HG02759 (cell line): ENCODE measurements around the gene SRSF7.
"Not testable (repeated sequence)": the region's sequence is repeated elsewhere in the genome, so short reads cannot be mapped to it uniquely, and the experiment has no call there.

Experiments used
- ATAC-seq: cut with Tn5 transposase; IDR thresholded peaks from one replicate; pipeline ENCODE4 v1.9.1; 2021; ENCODE audit warnings: mild to moderate bottlenecking, moderate library complexity; ENCODE audit not compliant: unreplicated experiment

SRSF7 gene

DNA sequence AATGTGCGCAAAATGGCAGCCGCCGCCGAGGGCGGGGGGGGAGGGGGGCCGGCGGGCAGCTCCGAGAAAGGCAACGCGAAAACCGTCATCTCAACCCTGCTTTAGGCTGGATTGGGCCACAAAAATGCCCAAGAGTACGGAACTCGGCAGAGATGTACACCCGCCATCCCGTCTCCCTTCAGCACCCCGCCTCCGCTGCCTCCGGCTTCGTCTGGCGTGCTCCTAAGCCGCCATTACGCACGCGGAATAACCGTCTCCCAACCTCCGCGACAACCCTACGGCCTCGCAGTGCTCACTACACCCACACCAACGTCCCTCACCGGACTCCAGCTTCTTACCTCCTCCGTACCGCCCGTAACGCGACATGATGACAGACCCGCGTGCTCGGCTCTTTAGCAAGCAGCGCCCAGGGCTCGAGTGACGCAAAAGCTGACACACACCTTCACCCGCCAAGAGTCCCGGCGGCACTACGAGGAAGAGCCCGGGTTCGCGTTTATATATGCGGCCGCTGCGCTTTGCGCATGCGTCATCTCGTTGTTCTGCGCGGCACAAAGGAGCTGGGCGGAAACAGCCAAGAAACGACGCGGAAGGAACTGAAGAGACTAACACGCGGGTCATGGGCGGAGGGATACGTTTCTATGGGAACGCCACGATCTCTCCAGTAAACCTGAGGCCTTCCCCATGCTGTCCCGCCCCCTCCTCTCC is at the start of gene SRSF7:
SRSF7 (minus strand) TSS at position 471 of the 705 bp plus-strand sequence; CDS start at position 366, 105 bp downstream.
- ATAC-seq = peak; percentile 79

DNA sequence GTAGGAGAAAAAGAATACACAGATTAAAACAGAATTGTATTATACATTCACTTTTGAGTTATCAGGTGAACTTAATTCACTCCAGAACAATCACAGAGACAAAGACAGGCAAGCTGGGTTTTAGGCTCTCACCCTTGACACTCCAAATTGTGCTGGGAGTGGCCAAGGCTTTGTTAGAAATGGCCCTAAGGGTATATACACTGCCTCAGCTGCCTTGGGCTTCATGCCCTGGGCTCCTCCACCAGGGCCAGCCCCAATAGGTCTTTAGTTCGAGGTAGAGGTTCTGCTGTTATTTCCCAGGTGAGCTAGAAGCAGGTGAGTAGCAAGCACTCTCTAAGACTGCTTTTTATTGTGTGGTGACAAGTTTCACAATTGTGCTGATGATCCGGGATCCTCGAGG is 46.8 kb upstream of the SRSF7 start:
- no peak for ATAC-seq

DNA sequence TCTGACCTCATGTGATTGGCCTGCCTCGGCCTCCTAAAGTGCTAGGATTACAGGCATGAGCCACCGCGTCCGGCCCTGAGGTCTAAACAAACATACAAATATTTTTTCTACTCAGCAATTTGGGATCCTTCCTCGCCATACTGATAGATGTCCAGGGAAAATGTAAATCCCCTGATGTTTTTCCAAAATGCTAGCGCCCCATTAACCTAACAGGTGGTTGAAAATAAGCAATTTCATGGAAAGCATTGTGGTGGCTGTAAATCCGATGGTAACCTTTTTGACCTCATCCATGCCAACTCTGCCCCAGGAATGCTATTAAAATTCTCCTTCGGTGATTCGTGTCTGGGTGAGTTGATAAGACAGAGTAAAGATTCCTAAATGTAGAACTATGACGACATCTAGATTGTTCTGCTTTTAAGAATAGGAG is 46.1 kb upstream of the SRSF7 start:
- no peak for ATAC-seq

DNA sequence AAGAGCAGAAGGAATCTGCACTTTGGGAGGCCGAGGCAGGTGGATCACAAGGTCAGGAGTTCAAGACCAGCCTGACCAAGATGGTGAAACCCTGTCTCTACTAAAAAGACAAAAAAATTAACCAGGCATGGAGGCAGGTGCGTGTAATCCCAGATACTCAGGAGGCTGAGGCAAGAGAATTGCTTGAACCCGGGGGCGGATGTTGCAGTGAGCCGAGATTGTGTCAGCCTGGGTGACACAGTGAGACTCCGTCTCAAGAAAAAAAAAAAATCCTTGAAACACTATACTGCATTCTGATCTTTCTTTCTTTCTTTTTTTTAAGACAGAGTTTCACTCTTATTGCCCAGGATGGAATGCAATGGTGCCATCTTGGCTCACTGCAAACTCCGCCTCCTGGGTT is 43.9 kb upstream of the SRSF7 start:
- not testable (repeated sequence) for ATAC-seq

DNA sequence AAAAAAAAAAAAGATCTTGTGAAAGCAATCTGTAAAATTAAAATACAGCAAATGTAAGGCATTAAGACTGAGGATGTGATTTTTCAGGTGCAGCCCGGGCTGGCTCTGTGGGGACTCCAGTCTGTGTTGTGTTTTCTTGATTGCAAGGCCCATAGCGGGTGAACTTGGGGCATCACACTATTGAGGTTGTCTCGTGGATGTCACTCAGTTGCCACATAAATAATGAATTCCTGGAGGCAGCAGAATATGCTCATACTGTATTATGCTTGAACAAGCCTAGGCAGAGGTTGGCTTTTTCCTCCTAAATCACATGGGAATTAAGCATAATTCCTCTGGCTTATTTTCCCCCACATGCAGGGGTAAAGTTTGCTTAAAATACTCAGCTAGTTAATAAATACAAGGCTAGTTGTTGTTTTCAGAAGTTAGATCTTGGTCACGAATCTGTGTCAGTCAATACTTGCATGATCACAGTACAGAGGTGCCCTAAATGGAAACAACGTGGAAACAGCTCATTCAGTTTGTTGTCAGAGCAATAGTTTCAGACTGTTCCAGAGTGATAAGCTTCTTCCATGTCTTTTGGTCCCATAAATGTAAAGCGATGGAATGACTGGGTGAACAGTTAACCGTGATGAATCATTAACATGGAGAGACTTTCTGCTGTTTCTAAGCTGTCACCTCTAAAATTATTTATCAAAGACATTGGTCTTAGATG is 43.2 kb upstream of the SRSF7 start:
- ATAC-seq = no peak

DNA sequence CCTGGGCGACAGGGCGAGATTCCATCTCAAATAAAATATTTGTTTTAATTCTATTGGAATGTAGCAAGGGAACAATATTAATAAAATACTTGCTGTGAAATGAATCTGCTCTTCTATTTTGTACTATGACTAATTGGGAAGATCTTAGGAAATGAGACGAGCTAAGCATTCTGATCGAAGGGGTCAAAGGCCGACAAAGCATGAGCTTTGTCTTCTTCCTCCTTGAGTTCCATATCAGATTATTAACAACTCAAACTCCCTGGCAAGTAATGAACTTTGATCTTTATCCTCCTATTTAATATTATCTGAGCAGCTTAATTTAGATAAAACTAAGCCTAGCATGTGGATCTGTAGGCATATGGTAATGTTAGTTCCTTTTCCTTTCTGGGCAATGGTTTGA is 42.4 kb upstream of the SRSF7 start:
- no peak for ATAC-seq

DNA sequence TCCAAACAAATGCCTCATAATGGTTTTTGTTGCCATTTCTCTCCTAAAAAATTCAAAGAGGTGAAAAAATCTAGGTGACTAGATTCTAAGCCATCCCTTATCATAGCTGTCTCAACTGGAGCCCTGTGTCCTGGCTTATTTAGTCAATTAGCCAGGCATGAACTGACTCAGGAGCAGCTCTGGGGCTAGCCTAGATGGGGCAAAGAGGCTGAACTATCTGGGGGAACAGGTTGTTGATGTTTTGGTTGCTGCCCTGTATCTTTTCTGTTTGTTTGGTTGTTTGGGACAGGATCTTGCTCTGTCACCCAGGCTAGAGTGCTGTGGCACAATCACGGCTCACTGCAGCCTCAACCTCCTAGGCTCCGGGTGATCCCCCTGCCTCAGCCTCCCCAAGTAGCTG is 41.6 kb upstream of the SRSF7 start:
- ATAC-seq = no peak

DNA sequence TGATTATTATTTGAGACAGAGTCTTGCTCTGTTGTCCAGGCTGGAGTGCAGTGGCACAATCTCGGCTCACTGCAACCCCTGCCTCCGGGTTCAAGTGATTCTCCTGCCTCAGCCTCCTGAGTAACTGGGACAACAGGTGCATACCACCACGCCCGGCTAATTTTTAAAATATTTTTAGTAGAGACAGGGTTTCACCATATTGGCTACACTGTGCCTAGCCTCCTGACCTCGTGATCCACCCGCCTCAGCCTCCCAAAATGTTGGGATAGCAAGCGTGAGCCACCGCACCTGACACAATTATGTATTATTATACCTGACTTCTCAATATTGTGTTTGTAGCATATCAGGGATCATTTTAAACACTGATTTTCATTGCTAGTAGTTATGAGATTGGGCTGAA is 41.2 kb upstream of the SRSF7 start:
- not testable (repeated sequence) for ATAC-seq

DNA sequence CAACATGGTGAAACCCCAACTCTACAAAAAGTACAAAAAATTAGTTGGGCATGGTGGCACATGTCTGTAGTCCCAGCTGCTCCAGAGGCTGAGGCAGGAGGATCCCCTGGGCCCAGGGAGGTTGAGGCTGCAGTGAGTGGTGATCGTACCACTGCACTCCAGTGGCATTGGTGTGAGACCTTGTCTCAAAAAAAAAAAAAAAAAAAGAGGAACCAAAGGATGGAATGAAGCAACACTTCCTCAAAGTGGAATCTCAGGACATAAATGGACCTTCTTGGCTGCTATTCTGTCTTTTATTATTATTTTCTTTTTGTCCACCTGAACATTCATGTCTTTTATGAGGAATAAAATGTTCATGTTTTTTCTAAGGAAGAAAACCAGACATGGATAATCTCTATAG is 40.6 kb upstream of the SRSF7 start:
- no peak for ATAC-seq

DNA sequence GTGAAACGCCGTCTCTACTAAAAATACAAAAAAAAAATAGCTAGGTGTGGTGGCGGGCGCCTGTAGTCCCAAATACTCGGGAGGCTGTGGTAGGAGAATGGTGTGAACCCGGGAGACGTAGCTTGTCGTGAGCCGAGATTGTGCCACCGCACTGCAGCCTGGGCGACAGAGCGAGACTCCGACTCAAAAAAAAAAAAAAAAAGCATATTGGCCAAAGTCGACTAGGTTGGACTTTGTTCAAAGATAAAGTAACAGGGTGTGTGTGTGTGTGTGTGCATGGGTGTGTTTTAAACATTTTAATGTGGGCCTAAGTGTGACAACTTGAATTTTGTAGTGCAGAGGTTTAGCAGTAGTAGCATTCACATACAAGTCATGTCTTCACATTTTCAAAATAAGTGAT is 38.5 kb upstream of the SRSF7 start:
- ATAC-seq = no peak

DNA sequence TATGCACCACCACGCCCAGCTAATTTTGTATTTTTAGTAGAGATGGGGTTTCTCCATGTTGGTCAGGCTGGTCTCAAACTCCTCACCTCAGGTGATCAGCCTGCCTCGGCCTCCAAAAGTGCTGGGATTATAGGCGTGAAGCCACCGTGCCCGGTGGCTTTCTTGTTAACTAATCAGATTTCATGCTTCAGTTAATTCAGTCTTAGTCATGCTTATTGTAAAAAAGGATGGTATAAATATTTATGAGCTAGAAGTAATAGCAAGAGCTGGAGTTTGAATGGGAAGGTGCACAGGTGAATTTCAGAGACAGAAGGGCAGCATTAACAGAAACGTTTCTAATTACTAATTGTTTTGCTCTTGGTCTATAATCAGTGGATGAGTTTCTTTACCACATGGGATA is 37.1 kb upstream of the SRSF7 start:
- ATAC-seq = no peak

DNA sequence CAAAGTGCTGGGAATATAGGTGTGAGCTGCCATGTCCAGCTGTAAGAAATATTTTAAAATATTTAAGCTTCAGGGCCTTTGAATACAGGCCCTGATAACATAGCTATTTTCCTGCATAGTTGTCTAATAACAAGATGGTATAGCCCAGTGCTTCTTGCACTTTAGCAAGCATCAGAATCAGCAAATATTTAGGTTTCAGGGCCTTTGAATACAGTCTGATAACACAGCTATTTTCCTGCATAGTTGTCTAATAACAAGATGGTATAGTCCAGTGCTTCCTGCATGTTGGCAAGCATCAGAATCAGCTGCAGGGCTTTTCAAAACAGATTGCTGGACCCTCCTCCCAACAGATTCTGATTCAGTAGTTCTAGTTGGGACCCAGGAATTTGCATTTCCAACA is 32.4 kb upstream of the SRSF7 start:
- ATAC-seq = no peak

DNA sequence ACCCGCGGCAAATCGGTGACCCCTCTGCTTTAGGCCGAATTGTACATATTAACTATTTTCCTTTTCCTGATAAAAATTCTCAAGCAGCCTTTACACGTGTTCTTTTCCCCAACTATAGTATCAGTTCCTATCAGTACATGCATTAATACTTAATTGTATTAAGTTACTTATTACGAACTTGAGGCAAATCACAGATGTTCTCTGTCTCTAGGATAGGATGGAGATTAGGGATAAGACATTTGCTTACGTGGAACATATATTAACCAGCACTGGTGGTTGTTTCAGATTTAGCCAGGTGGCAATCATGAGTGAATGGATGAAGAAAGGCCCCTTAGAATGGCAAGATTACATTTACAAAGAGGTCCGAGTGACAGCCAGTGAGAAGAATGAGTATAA is 27.5 kb upstream of the SRSF7 start:
- no peak for ATAC-seq

DNA sequence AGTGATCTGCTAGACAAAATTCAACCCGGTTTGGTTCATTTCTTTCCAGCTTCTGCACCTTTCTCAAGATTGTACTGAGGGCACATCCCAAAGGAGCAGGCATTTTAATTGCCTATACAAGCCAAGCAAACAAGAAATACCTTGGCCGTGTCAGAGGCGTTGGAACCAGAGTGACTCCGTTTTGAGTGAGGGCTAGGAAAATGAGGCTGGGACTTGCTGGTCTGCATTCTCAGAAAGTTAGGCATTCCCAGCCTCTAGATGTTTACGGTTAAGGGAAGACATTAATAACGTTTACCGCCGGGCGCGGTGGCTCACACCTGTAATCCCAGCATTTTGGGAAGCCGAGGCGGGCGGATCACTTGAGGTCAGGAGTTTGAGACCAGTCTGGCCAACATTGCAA is 25.4 kb upstream of the SRSF7 start:
- ATAC-seq = no peak

DNA sequence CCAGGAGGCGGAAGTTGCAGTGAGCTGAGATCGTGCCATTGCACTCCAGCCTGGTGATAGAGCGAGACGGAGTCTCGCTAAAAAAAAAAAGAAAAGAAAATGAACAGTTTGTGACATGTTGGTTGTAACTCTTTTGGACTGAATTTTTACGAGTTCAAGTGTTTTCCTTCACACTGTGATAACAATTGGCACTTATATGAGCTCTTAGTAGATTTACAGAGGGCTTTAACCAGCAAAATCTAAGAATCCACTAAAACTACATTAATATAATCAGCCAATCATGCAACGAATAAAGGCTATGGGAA is 24.7 kb upstream of the SRSF7 start:
- no peak for ATAC-seq

DNA sequence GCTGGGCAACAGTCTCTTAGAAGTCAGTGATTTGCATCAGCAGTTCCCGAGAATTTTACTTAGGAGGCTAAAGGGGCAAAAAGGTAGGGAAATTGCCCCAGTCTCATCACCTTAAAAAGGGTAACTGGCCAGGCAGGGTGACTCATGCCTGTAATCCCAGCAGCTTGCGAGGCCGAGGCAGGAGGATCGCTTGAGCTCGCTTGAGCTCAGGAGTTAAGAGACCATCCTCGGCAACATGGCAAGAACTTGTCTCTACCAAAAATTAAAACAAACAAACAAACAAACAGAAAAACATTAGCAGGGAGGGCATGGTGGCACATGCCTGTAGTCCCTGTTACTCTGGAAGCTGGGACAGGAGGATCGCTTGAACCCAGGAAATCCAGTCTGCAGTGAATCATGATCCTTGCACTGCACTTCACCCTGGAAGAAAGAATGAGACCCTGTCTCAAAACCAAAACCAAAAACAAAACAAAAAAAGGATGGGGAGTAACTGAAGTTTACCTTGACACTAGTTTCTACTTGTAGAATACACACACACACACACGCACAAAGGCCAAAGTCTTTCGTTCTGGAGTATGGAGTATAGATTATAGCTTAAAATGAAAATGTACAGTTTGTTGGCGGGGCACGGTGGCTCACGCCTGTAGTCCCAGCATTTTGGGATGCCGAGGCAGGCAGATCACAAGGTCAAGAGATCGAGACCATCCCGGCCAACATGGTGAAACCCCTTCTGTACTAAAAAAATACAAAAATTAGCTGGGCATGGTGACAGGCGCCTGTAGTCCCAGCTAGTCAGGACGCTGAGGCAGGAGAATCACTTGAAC is 24.1 kb upstream of the SRSF7 start:
- ATAC-seq = no peak

DNA sequence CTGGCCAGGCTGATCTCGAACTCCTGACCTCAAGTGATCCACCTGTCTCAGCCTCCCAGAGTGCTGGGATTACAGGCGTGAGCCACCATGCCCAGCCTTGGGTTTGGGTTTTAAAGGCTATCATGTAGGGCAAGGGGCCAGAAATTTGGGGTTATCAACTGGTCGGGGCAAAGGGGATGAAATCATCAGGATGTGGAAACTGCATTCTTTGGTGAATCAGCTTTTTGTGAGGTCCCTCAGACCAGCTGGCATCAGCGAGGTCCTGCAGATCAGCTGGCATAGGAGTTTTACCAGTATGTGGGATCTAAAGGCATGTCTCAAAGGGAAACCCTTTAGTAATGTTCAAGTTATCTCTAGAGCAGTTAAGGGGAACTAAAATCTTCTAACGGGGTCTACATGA is 20.5 kb upstream of the SRSF7 start:
- ATAC-seq = no peak

DNA sequence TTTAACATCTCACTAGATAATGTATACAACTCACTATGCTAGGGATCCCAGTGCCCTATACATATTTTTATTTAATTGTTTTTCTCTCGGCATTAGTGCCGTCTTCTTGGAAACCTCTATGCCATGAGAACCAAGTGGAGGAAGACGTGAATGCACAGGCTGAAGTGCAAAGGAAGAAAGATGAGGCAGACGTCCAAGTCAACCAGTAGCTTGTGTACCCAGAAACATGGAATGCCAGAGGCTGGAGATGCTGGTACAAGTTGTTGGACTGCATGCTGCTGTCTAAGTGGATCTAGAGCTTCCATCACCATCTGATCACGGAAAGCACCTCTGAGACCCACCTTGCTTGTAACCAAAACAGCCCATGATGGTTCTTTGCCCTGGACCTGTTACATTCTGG is 14.4 kb upstream of the SRSF7 start:
- ATAC-seq = no peak

DNA sequence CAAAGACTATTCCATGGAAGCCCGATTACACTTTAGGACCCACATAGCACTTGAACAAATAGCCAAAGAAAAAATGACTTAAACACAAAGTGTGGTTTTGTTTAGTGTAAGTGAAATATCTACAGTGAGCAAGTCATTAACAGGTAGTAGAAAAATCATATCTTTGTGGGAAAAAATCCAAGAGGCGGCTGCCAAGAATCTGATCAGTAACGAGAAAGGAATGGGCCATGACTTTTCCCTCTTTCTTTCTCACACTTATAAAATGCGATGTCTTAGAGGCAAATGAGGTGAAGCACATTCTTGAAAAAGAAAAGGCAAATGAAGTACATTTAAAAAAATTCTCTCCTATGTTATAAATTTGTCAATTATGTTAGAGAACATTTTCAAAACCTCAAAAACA is 14.0 kb upstream of the SRSF7 start:
- ATAC-seq = no peak

DNA sequence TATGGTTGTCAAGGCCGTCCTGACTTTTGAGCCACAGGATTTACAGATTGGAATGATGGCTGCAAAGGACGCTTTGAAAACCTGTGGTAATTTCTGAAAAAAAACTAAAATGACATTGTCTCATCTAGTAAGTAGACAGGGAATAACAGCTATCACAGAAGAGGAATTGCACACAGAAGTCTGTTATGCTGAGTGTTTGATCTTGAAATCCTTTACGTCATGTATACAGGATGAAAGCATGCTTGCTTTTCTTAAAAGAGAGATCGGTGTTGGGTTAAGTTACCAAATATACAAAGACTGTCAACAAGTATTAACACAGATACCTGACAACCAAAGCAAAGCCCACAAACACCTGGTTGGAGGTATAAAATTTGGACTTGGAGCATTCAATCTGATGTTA is 12.6 kb upstream of the SRSF7 start:
- no peak for ATAC-seq

DNA sequence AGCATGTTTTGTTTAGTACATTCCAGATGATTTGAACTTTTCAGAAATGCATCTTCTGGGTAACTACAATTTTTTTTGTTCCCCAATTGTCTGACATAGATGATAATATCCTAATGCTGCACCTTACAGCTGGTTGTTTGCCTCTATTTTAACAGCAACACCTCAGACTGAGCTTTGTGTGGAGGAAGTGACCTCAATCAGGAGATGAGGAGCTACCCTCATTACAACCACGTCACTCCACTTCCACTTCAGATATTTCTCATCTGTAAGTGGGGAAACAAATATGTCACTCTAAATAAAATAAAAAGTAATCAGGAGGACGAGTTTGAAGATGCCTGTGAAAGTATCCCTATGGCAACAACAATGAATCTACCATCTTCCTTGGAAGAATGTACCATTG is 12.1 kb upstream of the SRSF7 start:
- ATAC-seq = no peak

DNA sequence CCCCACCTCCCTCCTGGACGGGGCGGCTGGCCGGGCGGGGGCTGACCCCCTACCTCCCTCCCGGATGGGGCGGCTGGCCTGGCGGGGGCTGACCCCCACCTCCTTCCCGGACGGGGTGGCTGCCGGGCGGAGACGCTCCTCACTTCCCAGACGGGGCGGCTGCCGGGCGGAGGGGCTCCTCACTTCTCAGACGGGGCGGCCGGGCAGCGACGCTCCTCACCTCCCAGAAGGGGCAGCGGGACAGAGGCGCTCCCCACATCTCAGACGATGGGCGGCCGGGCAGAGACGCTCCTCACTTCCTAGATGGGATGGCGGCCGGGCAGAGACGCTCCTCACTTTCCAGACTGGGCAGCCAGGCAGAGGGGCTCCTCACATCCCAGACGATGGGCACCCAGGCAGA is 4.7 kb upstream of the SRSF7 start:
- not testable (repeated sequence) for ATAC-seq
